ENCODE results near the gene AKT3. TPM values are rescaled to one million over a fixed set of nuclear protein-coding genes. Genes with fewer than 3 reads are reported as not detected.

Gene AKT3
- total RNA-seq, 4 donors from 2014 or later: 3.8 to 31.7 (median 8.6) TPM

- WGBS: 94% methylated on average over 6 of the region's 6 CpGs
- Histone ChIP-seq H3K27ac (no peak overlapping the region), H3K36me3 (no peaks in the 10 kb centered on the region), H3K9me3 (no peaks in the 10 kb centered on the region), H3K4me3 (no peak overlapping the region), H3K27me3 (no peaks in the 10 kb centered on the region), H3K4me1 (no peaks in the 10 kb centered on the region)
- no peak for TF ChIP-seq EP300 (IDR thresholded peaks at IDR 0.05)
- no peak for TF ChIP-seq POLR2AphosphoS5 (IDR thresholded peaks at IDR 0.05)
- TF ChIP-seq POLR2A (IDR thresholded peaks at IDR 0.05): no peak
- no peak for TF ChIP-seq CTCF (IDR thresholded peaks at IDR 0.05)
- DNase-seq (ENCODE audit: low spot score in 2 of 2): no peak
Measured at GRCh38 chr1:243550276-243550675, 299.8 kb downstream of the AKT3 start.

- H3K27me3 ChIP-seq: no peaks in the 10 kb centered on the region
- no peaks in the 10 kb centered on the region for H3K9me3 ChIP-seq
- H3K36me3 ChIP-seq: peaks cover under 1% of the 10 kb centered on the region
- no peak for TF ChIP-seq POLR2A (IDR thresholded peaks at IDR 0.05)
- TF ChIP-seq EP300 (IDR thresholded peaks at IDR 0.05): no peak
- TF ChIP-seq POLR2AphosphoS5 (IDR thresholded peaks at IDR 0.05): no peak
- no peak for TF ChIP-seq CTCF (IDR thresholded peaks at IDR 0.05)
- H3K4me3 ChIP-seq: no peak overlapping the region
- DNase-seq (ENCODE audit: low spot score in 2 of 2): no peak
- no peaks in the 10 kb centered on the region for H3K4me1 ChIP-seq
- H3K27ac ChIP-seq: no peak overlapping the region
Measured at GRCh38 chr1:243549791-243550190, 300.3 kb downstream of the AKT3 start.

- Histone ChIP-seq H3K27me3 (no peaks in the 10 kb centered on the region), H3K4me1 (no peaks in the 10 kb centered on the region), H3K27ac (no peak overlapping the region), H3K4me3 (no peak overlapping the region), H3K9me3 (no peaks in the 10 kb centered on the region), H3K36me3 (peaks cover 6% of the 10 kb centered on the region)
- no peak for TF ChIP-seq POLR2AphosphoS5 (IDR thresholded peaks at IDR 0.05)
- TF ChIP-seq POLR2A (IDR thresholded peaks at IDR 0.05): no peak
- no peak for TF ChIP-seq EP300 (IDR thresholded peaks at IDR 0.05)
- no peak for TF ChIP-seq CTCF (IDR thresholded peaks at IDR 0.05)
- DNase-seq (ENCODE audit: low spot score in 2 of 2): no peak
Measured at GRCh38 chr1:243549108-243549507, 300.9 kb downstream of the AKT3 start.

GRCh38 chr1:243548516-243548915 lies 301.5 kb downstream of the AKT3 start:
- no peak for DNase-seq (ENCODE audit: low spot score in 2 of 2)
- WGBS: 93% methylated on average over 1 of the region's 1 CpG
- Histone ChIP-seq H3K4me3 (no peak overlapping the region), H3K36me3 (peaks cover 6% of the 10 kb centered on the region), H3K27me3 (no peaks in the 10 kb centered on the region), H3K9me3 (no peaks in the 10 kb centered on the region), H3K4me1 (no peaks in the 10 kb centered on the region), H3K27ac (no peak overlapping the region)
- TF ChIP-seq POLR2A (IDR thresholded peaks at IDR 0.05) (no peak), EP300 (IDR thresholded peaks at IDR 0.05) (no peak), POLR2AphosphoS5 (IDR thresholded peaks at IDR 0.05) (no peak), CTCF (IDR thresholded peaks at IDR 0.05) (no peak)

GRCh38 chr1:243547891-243548290 lies 302.2 kb downstream of the AKT3 start:
- DNase-seq (ENCODE audit: low spot score in 2 of 2): no peak
- H3K9me3 ChIP-seq: no peaks in the 10 kb centered on the region
- TF ChIP-seq EP300 (IDR thresholded peaks at IDR 0.05) (no peak), CTCF (IDR thresholded peaks at IDR 0.05) (no peak), POLR2A (IDR thresholded peaks at IDR 0.05) (no peak), POLR2AphosphoS5 (IDR thresholded peaks at IDR 0.05) (no peak)
- H3K36me3 ChIP-seq: peaks cover 11% of the 10 kb centered on the region
- no peaks in the 10 kb centered on the region for H3K4me1 ChIP-seq
- 74% methylated on average over 3 of the region's 3 CpGs for WGBS
- no peak overlapping the region for H3K27ac ChIP-seq
- H3K27me3 ChIP-seq: no peaks in the 10 kb centered on the region
- H3K4me3 ChIP-seq: no peak overlapping the region

Data from suprapubic skin (tissue), 4 donors.